ENCODE results near the gene SSTR5.
A peak's percentile ranks its signal among the peaks of the same experiment; 100 is the strongest.

Gene SSTR5

GRCh38 chr16:1093284-1094123, 21.0 kb downstream of the SSTR5 start:
- DNase-seq: no peak

- no peak for DNase-seq
Measured at GRCh38 chr16:1094124-1094479, 21.6 kb downstream of the SSTR5 start.

DNA sequence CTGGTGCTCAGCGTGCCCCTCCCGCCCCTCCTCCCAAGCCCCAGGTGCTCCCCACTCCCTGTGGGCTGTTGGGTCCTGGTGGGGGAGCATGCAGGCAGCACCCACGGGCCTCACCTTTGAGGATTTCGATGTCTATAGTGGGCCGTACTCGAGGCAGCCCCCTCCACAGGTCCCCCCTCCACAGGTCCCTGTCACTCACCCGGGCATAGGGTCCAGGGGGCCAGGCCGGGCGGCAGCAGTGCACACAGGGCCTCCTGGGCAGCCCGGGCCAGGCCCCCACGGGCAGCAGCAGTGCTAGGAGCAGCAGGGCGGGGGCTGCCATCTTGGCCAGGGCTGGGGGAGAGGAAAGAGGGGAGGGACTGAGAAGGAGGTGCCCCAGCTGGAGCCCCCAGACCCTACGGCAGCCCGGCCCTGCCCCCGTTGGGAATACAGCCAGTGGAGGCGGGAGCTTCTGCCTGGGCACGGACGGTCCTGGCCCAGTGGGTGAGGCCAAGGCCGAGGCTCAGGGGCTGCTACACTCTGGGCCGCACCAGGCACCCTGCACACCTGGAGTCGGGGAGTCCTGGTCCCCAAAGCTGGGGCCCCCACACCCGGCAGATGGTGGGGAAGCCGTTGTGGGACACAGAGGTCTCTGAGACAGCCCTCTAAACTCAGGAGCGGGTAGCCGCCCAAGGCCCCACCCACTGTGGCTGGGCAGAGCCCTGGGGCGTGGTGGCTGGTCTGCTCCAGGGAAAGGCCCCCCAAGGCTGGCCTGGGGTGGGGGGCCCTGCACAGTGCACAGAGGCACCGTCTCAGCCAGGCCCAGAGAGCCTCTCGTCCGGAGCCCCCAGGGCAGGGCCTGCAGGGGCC, 22.3 kb downstream of the SSTR5 start:
- DNase-seq: no peak

DNA sequence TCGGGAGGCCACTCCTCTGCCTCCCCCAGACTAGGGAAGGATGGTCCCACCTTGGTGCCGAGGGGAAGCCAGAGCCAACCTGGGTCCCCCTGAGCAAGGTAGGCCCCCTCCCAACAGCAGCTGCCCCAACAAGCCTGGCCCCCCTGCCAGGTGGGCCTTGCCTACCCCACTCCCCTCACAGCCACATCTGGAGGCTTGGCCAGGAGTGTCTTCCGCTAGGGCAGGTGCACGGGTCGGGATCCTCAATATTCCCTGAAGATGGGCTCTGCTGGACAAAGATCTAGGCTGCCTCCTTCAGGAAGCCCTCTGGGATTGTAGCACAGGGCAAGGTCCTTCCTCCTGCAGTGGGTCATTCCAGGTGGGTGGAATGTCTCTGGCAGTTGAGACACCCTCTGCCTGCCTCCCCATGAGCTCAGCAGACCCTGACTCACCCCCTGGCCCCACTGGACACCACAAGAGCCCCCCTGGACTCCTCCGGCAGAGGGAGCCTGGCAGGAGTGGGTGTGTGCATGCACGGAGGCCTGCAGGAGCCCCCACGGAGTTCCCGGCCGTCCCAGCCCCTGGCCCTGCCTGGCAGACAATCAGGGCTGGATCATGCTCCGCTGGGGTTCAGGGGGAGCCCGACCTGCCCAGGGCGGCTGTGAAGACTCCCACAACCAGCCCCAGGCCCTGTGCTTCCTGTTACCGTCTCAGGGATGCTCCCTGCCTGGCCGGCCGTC, 23.1 kb downstream of the SSTR5 start:
- no peak for DNase-seq

GRCh38 chr16:1096169-1097082, 23.9 kb downstream of the SSTR5 start, which contains the start of gene C1QTNF8:
Gene C1QTNF8, minus strand, starts transcription at chr16:1096244. Its CDS starts 1,322 bp downstream, at chr16:1094922.
- no peak for DNase-seq

GRCh38 chr16:1097156-1097555, 24.6 kb downstream of the SSTR5 start:
- DNase-seq: no peak

- DNase-seq: no peak
Measured at GRCh38 chr16:1097800-1098199, 25.3 kb downstream of the SSTR5 start.

DNA sequence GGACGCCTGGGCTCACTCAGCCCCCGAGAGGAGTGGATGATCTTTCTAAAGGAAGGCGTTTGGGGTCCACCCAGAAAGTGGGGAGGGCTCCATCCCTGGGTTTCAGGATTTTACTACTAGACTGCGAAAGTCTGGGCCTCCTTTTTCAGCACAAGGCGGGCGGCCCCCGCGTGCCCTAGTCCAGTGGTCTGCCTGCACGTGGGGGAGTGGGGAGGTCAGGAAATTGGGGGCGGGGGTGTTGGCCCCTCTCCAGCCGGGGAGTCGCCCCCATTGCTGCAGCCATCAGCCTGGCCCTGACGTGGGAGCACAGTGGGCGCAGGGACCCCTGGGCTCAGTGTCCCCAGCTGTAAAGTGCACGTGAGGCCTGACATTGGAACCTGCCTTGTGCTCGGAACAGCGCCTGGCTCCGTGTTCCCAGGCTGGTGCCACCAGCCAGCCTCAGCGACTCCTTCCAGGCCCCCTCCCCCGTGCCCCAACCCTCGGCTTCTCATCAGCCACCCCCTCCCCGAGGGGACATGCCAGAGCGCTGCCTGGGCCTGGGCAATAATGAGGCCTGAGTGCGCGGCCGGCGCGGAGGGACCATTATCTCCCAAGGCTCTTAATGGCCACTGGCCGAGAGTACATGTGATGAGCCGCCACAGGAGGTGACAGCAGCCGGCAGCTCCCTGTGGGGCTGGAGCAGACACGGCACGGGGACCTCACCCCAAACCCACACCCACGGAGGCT, 25.9 kb downstream of the SSTR5 start:
- no peak for DNase-seq

GRCh38 chr16:1099189-1100083, 26.9 kb downstream of the SSTR5 start:
- no peak for DNase-seq

- no peak for DNase-seq
Measured at GRCh38 chr16:1100084-1100800, 27.7 kb downstream of the SSTR5 start.

DNA sequence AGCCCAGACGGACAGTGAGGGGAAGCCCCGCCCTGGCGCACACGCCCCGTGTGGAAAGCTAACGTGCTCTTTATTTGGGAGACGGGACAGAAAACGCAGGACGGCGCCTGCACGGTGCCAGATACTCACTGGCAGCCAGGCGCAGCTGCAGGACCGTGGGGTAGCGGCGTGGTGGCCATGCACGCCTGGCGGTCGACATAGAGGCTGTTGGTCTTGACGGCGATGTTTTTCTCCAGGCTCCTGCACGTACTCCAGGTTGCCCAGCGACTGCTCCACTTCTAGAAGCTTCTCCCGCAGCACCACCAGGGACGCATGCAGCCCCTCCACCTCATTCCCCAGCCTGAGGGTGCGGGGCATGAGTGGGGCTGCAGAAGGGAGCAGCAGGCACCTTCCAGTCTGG, 28.6 kb downstream of the SSTR5 start:
- no peak for DNase-seq

DNA sequence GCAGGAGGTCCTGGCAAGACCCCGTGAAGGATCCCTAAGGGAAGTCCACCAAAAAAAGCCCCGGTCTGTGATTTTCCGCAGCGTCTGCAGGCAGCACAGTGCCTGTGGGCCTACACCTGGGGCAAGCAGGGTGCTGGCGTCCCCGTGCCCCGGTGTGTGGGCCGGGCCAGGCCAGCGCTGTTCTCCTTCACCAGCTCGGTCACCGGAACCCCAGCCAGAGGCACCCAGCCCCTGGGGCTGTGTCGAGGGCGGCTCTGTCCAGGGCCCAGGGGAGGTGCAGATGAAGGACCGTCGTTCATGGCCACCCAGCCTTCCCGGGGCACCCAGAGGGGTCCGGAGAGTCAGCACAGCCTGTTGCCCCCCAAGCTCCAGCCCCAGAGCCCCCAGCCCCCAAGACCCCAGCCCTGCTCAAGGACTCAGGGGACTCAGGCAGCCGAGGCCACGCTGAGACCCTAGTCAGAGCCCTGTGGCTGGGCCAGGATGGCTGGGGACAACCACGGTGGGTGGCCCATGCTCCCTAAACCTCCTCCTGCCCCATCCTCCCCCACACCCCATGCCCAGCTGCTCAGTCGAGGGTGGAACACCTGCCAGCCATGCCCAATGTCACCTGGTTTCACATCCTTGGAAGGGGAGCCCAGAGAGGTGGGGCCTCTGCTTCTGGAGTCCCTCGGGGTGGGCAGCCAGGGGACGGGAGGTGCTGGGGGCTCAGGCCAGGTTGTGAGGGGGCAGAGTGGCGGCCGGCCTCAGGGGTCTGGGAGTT, 29.2 kb downstream of the SSTR5 start:
- no peak for DNase-seq

GRCh38 chr16:1102333-1102700, 29.8 kb downstream of the SSTR5 start:
- DNase-seq: no peak

- DNase-seq: peak; percentile 78
Measured at GRCh38 chr16:1102921-1103635, 30.5 kb downstream of the SSTR5 start.

- DNase-seq: no peak
Measured at GRCh38 chr16:1103636-1103980, 31.1 kb downstream of the SSTR5 start.

DNA sequence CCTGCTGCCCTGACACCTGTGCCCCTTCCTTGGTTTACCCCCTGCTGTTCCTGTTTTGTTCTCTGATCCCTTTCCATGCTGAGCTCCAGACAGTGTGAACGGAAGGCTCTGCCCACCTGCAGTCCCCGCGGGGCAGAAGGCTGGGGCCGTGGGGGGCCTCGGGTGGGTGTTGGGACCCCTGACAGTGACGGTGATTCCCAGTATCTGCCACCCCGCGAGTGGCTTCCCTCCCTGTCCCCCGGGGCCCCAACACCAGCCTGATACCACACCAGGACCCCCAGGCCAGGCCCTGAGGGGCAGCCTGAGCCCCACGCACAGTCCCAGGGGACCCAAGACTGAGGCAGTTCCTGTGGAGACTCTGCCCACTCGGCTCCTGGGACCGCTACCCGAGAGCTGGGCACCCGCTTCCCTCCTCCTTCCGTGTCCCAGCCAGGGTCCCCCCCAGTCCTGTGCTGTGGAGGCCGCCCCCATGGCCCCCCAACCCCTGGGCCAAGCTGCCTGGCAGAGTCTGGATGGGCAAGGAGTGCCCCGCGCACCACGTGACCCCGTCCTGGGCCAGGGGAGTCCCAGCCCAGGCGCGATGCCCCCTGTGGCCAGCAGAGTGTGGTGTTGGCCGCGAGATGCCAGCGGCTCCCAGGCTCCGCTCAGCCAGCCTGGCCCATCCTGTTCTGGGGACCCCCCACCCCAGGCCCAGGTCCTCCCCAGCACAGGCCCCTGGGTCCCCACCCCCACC, 33.5 kb downstream of the SSTR5 start:
- DNase-seq: peak; percentile 55

DNA sequence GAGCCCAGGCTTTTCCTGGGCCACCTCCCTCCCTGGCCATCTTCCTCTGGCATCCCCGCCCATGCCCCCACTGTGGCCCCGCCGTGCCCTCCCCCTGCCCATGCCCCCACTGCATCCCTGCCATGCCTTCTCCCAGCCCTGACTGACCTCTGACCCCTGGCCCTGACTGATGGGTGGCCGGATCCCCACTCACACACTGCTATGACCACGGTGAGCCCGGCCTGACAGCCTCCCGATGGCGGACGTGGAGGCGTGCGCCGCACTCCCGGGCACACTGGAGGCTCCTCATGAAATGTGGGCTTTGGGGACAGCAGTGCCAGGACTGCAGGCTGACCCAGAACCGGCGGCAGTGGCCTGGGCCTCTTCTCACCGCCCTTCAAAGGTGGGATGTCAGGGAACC, 34.1 kb downstream of the SSTR5 start:
- DNase-seq: no peak

- no peak for DNase-seq
Measured at GRCh38 chr16:1107141-1107540, 34.6 kb downstream of the SSTR5 start.

All from CD4-positive, alpha-beta T cell treated with Interleukin-17A for 4 hours (primary cell).